Left renal cortex interstitium (tissue), 4 donors: ENCODE results near the gene BORCS6. TPM values are rescaled to one million over a fixed set of nuclear protein-coding genes. Genes with fewer than 3 reads are reported as not detected.
"Not testable (repeated sequence)": the region's sequence is repeated elsewhere in the genome, so short reads cannot be mapped to it uniquely, and the experiment has no call there.

ENCODE experiments used
- DNase-seq, 4 donors: peaks; one replicate each; pipeline ENCODE4 v3.0.0-alpha.2; 2013; ENCODE audit warnings: low read depth in 4 of 4, low spot score in 2 of 4, missing footprints in 1 of 4
- polyA plus RNA-seq, 4 donors: library from polyadenylated mRNA; unstranded; fragments of 120-200 nt; gene quantifications; one replicate each; pipeline ENCODE4 v1.2.1, GENCODE V29; 2013; ENCODE audit not compliant: insufficient read length in 4 of 4

BORCS6 gene
- polyA plus RNA-seq, 4 donors: 3.7 to 6.5 (median 5.0) TPM

DNA sequence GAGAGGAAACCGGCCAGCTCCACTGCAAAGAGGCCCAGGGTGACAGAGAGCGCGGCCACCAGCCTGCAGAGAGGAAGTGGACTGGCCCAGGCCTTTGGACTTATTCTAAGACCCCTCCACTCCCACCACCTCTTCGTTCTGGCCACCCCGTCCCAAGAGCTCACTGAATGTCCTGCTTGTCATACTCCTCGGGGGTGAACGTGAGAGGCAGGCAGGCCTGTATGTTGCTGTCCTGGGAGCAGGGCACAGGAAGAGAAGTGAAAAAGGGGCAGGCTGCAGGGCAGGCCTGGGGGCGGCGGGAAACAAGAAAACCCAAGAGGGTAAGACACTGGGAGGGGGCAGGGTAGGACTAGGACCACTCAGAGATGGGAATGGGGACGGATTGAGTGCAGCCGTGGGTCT, 14.2 kb downstream of the BORCS6 start:
- no peak for DNase-seq

DNA sequence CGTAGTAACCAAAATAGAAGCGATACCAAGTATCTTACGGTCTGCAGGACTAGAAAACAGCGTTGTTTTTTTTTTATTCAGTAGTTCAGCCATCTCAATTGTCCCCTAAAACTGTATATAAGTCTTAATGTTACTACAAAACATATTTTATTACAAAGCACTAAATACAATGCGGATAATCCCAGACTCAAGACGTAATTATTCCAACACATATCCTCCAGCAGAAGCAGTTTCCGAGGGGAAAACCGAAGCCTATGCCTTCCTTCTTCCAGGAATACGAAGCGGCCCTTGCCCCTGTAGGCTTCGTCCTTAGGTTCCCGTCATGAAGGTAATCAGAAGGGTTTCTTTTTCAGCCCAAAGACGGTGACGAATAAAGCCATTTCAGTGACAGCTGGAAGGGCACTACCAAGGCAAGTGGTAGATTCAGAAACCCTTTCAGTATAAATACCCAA, 16.1 kb downstream of the BORCS6 start:
- DNase-seq: no peak

DNA sequence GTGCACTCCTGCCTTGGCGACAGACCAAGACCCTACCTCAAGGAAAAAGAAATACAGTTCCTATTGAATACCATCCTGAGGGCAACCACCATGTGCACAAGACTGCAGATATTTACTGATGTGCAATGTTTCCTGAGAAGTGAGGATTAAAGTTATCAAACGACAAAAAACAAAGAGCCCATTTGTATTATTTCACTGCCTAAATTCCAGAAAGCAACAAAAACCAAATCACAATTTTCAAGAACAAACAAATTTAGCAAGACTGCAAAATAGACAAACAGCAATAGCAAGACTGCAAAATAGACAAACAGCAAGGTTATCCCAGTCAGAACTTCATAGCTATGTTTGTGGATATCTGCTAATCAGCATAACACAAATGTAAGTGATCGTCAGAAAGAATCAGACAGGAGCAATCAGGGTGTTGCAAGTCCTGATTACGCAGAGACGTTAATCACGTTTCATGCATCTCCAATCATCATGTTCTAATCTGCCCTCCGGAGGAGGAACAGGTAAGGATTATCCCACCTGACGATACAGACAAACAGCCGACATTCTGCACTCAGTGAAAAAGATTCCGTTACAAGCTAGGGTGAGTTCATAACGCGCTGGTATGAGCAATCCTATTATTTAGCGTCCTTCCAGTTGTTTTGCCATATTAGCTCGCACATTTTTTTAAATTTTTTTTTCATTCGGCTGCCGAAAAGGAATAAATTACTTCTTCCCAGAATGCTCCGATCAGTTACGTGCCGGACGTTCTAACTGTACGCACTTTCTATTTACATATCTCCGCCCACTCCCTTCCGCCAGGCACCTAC, 16.7 kb downstream of the BORCS6 start:
- peak in 3 of 4 donors; percentile 88 to 95 (median 91) for DNase-seq

DNA sequence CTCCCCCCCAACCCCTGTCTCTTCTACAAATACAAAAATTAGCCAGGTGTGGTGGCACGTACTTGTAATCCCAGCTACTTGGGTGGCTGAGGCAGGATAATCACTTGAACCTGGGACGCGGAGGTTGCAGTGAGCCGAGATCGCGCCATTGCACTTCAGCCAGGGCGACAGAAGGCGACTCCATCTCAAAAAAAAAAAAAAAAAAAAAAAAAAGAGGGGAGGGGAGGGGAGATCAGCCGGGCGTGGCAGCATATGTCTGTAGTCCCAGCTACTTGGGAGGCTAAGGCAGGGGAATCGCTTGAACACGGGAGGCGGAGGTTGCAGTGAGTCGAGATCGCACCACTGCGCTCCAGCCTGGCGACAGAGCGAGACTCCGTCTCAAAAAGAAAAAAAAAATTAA, 19.8 kb downstream of the BORCS6 start:
- not testable (repeated sequence) for DNase-seq

DNA sequence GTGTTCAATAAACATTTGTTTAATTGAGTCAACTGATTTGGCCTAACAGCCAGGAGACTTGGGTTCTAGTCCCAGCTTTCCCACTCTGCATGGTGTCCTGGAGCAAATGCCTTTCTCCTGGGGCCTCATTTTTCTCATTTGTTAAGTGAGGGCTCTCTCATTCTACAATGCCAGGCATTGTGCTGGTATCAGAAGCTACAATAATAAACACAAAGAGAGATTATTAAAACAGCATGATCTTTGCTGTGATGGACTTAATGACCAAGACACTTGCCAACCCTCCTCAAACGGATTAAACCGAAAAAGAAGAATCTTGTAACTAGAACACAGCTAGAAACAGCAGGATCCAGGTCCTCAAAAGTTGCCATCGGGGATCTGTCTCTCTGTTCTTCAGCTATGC, 22.5 kb downstream of the BORCS6 start:
- DNase-seq: no peak

GRCh38 chr17:8166731-8167130, 23.2 kb downstream of the BORCS6 start:
- DNase-seq: no peak

- DNase-seq: no peak
Observed at GRCh38 chr17:8164815-8165131, 25.2 kb downstream of the BORCS6 start.

GRCh38 chr17:8163978-8164814, 25.8 kb downstream of the BORCS6 start:
- DNase-seq: no peak

- DNase-seq: no peak
Observed at GRCh38 chr17:8162997-8163977, 26.7 kb downstream of the BORCS6 start.

DNA sequence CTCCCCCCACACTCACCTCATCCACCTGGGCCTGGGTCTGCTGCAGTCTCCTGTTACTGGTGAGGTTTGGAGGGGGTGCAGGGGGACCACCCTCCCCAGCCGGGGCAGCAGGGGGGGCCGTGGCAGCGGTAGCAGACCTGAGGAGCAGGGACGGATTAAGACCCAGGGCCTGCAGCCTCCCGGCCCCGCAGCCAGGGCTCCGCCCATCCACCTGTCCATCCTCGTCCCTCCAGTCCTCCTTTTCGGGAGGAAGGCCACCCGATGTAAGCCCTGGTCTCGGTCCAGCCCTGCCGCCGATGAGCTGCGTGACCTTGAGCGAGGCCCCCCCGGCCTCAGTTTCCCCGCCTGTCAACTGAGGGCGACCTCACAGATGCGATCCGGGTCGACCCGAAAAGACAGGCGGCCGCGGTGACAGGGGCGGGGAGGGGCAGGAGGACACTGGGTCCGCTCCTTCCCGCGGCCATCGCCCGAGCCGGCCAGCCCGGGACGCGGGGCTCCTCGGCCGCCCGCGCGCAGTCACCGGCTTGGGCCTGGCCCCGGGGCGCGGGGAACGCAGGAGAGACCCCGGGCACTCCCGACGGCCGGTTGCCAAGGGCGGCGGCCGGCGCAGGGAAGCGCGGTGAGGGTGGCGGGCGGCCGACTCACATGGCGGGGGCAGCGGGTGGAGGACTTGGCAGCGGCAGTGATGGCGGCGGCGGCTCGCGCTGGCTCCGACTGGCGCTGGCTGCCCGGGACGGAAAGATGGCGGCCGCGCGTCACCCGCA, 27.6 kb downstream of the BORCS6 start, which contains the start of gene VAMP2:
Gene VAMP2 (minus strand): TSS at position 716 of the 764 bp plus-strand sequence. CDS start 69 bp downstream, at position 647.
- DNase-seq: no peak

GRCh38 chr17:8161289-8162232, 28.4 kb downstream of the BORCS6 start:
- DNase-seq: no peak

- DNase-seq: no peak
Observed at GRCh38 chr17:8160741-8161221, 29.2 kb downstream of the BORCS6 start.

DNA sequence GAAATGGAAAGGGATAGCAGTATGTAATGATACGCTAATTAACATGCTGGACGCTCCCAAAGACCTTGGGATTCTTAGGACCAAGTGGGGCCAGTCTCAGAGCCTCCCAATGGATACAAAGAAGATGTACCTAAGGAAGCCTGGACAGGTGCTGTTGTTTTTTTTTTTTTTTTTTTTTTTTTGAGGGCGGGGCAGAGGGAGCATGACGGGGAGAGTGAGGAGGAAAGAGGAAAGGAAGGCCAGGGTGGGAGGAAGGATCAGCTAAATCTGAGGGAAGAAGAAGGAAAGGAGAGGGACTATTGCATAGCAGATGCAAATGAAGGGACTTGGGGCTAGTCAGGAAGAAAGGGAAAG, 29.8 kb downstream of the BORCS6 start:
- DNase-seq: no peak

DNA sequence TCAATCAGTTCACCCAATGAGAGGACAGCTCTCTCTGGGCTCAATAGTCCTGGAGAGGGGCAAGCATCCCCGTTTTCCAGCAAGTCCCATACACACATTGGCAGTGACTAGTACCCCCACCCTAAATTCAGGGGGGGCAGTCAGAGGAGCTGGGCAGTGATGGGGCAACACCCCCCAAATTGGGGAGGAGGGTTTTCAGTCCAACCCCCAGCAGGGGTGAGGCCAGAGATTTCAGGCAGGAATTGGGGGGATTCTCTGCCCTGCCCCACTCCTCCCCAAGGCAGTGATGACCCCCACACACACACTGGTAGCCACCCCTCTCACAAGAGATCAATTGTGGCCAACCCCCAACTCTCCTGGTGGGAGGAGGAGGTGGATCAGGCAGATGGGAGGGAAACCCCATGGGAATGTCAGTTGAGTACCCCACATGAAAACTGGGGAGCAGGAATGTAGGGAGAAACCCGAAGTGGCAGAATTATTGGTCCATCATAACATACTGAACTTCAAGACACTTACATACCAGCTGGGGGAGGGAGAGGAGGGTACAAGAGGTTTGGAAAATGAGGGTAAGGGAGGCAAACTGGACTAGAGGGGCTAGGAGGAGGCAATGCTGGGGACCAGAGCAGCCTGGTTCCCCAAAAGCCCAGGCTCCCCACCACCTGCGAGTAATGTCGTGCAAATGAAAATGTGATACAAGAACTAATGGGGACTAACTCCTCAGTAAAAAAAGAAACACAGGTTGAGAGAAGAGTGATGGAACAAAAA, 30.3 kb downstream of the BORCS6 start:
- no peak for DNase-seq

DNA sequence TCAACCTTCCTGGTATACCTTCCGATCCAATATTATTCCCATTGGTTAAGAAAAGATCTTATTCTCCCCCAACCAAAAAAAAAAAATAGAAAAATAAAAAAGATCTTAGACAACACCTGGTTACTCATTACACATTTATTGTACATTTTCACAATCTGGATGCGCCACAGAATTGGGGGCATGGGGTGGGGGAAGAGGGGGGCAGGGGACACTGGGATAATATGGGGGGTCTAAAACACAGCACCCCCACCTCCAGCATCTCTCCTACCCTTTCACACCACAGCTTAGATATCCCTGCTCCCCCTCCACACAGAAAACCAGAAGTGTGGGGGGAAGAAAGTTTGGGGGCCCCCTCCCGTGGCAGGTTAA, 31.0 kb downstream of the BORCS6 start:
- no peak for DNase-seq

- DNase-seq: peak in 1 of 4 donors; percentile 70
Observed at GRCh38 chr17:8158267-8159031, 31.5 kb downstream of the BORCS6 start.
